Mesenchymal stem cell (in vitro differentiated cells and primary cell): ENCODE data around the gene OR8A1. TPM values are rescaled to one million over a fixed set of nuclear protein-coding genes. Genes with fewer than 3 reads are reported as not detected.

Experiments
- DNase-seq: peaks from one replicate; pipeline ENCODE4 v3.0.0-alpha.2; 2013
- H2AFZ ChIP-seq: one replicate; pipeline ENCODE4 v1.6.1; 2013; ENCODE audit warnings: low read depth, mild to moderate bottlenecking, control low read depth, inconsistent platforms, low read length, moderate library complexity
- H2AK5ac ChIP-seq: 2 replicates; pipeline ENCODE4 v1.6.1; 2013; ENCODE audit warnings: low read length, moderate library complexity, mild to moderate bottlenecking, inconsistent platforms; ENCODE audit not compliant: severe bottlenecking
- H2BK120ac ChIP-seq: one replicate; pipeline ENCODE4 v1.6.1; 2013; ENCODE audit warnings: low read depth, mild to moderate bottlenecking, inconsistent platforms, low read length, moderate library complexity
- H2BK12ac ChIP-seq, 2 experiments: one replicate each; pipeline ENCODE4 v1.6.1; 2013; ENCODE audit warnings: inconsistent platforms in 2 of 2, low read length in 2 of 2, mild to moderate bottlenecking in 2 of 2, moderate library complexity in 2 of 2, control low read depth in 1 of 2
- H2BK15ac ChIP-seq: one replicate; pipeline ENCODE4 v1.6.1; 2013; ENCODE audit warnings: mild to moderate bottlenecking, low read depth, inconsistent platforms; ENCODE audit not compliant: poor library complexity, severe bottlenecking
- H2BK5ac ChIP-seq: 2 replicates; pipeline ENCODE4 v1.6.1; 2013; ENCODE audit warnings: low read depth, mild to moderate bottlenecking, low read length, control low read depth, inconsistent platforms; ENCODE audit not compliant: poor library complexity, severe bottlenecking
- H3K14ac ChIP-seq, 2 experiments: one replicate each; pipeline ENCODE4 v1.6.1; 2013; ENCODE audit warnings: inconsistent platforms in 2 of 2, low read length in 2 of 2, control low read depth in 1 of 2, mild to moderate bottlenecking in 1 of 2, moderate library complexity in 1 of 2
- H3K18ac ChIP-seq, 2 experiments: one replicate each; pipeline ENCODE4 v1.6.1; 2013; ENCODE audit warnings: inconsistent platforms in 2 of 2, low read length in 2 of 2, control low read depth in 1 of 2, low read depth in 1 of 2, mild to moderate bottlenecking in 1 of 2
- H3K23ac ChIP-seq, 2 experiments: one replicate each; pipeline ENCODE4 v1.6.1; 2013; ENCODE audit warnings: inconsistent platforms in 2 of 2, low read length in 2 of 2, mild to moderate bottlenecking in 2 of 2, moderate library complexity in 2 of 2, control low read depth in 1 of 2
- H3K27ac ChIP-seq: 2 replicates; pipeline ENCODE4 v1.5.1; 2013; ENCODE audit warnings: mild to moderate bottlenecking, moderate library complexity, low read length, control low read depth, inconsistent platforms; ENCODE audit not compliant: poor library complexity, severe bottlenecking
- H3K27me3 ChIP-seq, 2 experiments: 2 replicates each; pipeline versions ENCODE4 v1.6.1 to v1.7.0; 2013; ENCODE audit warnings: low read length in 2 of 2, mild to moderate bottlenecking in 2 of 2, moderate library complexity in 2 of 2, control low read depth in 1 of 2, inconsistent platforms in 1 of 2; ENCODE audit not compliant: control insufficient read depth in 1 of 2, insufficient read depth in 1 of 2
- H3K36me3 ChIP-seq, 2 experiments: 2 replicates each; pipeline versions ENCODE4 v1.6.1 to v1.7.0; 2013; ENCODE audit warnings: low read length in 2 of 2, control low read depth in 1 of 2, inconsistent platforms in 1 of 2, low read depth in 1 of 2, mild to moderate bottlenecking in 1 of 2; ENCODE audit not compliant: insufficient read depth in 2 of 2, control insufficient read depth in 1 of 2
- H3K4ac ChIP-seq, 2 experiments: one replicate each; pipeline ENCODE4 v1.6.1; 2013; ENCODE audit warnings: inconsistent platforms in 2 of 2, low read length in 2 of 2, mild to moderate bottlenecking in 2 of 2, moderate library complexity in 2 of 2, control low read depth in 1 of 2, low read depth in 1 of 2
- H3K4me1 ChIP-seq: 2 replicates; pipeline ENCODE4 v1.6.1; 2013; ENCODE audit warnings: low read depth, low read length, control low read depth; ENCODE audit not compliant: control insufficient read depth, insufficient read depth
- H3K4me2 ChIP-seq: 2 replicates; pipeline ENCODE4 v1.6.1; 2013; ENCODE audit warnings: low read length, mild to moderate bottlenecking, inconsistent platforms; ENCODE audit not compliant: poor library complexity, severe bottlenecking
- H3K4me3 ChIP-seq, 2 experiments: 2 replicates each; pipeline versions ENCODE4 v1.5.1 to v1.7.0; 2013; ENCODE audit warnings: low read length in 2 of 2, mild to moderate bottlenecking in 2 of 2, control low read depth in 1 of 2, low read depth in 1 of 2; ENCODE audit not compliant: insufficient read depth in 1 of 2
- H3K79me1 ChIP-seq: replicated peaks from 2 replicates; pipeline ENCODE4 v1.6.1; 2013; ENCODE audit warnings: mild to moderate bottlenecking, control low read depth, low read length, inconsistent platforms; ENCODE audit not compliant: poor library complexity, severe bottlenecking
- H3K9ac ChIP-seq: 2 replicates; pipeline ENCODE4 v1.7.0; 2013; ENCODE audit warnings: mild to moderate bottlenecking, low read length, moderate library complexity
- H3K9me3 ChIP-seq: 2 replicates; pipeline ENCODE4 v1.7.0; 2013; ENCODE audit warnings: mild to moderate bottlenecking, low read length; ENCODE audit not compliant: control insufficient read depth
- H4K8ac ChIP-seq: one replicate; pipeline ENCODE4 v1.6.1; 2013; ENCODE audit warnings: inconsistent platforms, mild to moderate bottlenecking, low read length, moderate library complexity
- H4K91ac ChIP-seq: one replicate; pipeline ENCODE4 v1.6.1; 2013; ENCODE audit warnings: mild to moderate bottlenecking, low read length, inconsistent platforms
- WGBS: methylation state at CpG from one replicate; pipeline ENCODE4 v1.1.7; 2013; ENCODE audit warnings: mixed read lengths; 5-methylcytosine and 5-hydroxymethylcytosine counted together
- polyA plus RNA-seq, 2 experiments: library from polyadenylated mRNA; stranded (reverse); fragments of 200-250 nt; gene quantifications; one replicate each; pipeline ENCODE4 v1.2.3, GENCODE V29; 2013

The OR8A1 gene
- not detected for polyA plus RNA-seq (2013, experiment 1 of 2)
- polyA plus RNA-seq (2013, experiment 2 of 2) = not detected

DNA sequence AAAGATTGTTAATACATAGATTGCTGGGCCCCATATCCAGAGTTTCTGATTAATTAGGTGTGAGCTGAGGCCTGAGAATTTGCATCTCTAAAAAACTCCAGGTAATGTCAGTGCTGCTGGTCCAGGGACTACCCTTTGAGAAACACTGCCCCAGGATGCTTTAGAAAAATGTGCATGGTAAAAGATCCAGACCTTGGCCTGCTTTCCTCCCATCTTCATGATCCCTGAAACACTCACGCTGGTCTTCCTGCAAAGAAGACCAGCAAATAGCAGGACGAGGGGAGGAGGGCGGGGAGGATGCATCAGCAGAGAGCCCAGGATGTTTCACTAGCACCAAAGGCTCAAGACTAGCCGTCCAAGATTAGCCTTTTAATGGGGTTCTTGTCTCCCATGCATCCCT lies at the start of gene OR8A1:
Gene OR8A1, plus strand, starts transcription at position 301 of the 400 bp plus-strand sequence. CDS start 123 bp downstream, outside the sequence.
- Histone ChIP-seq H3K4ac (no peak within 1 kb of the TSS), H3K9ac (no peak within 1 kb of the TSS)
- WGBS = 55% methylated on average over 4 of the region's 4 CpGs

DNA sequence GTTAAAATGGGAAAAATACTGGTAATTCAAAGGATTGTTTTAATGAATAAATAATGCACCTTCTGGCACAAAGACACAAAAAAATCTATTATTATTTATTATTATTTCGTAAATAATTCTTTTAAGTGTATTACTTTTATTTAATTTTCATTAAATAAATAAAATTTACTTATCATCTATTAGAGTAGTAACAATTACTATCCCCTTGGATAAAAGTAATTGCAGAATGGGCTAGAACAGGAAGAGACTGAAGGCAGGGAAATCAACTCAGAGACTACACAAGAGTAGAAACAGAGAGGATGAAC lies 49.3 kb upstream of the OR8A1 start:
- no peak overlapping the region for H2AFZ ChIP-seq
- DNase-seq = no peak
- no peak overlapping the region for H3K14ac ChIP-seq
- no peak overlapping the region for H2BK120ac ChIP-seq
- H3K23ac ChIP-seq = no peak overlapping the region
- no peak overlapping the region for H2BK15ac ChIP-seq
- H3K27ac ChIP-seq = no peak overlapping the region
- H4K8ac ChIP-seq = no peak overlapping the region
- no peaks in the 10 kb centered on the region for H3K36me3 ChIP-seq
- H4K91ac ChIP-seq = no peak overlapping the region
- H3K4me2 ChIP-seq = no peak overlapping the region
- H3K18ac ChIP-seq = no peak overlapping the region
- H2BK5ac ChIP-seq = no peak overlapping the region
- no peaks in the 10 kb centered on the region for H3K9me3 ChIP-seq
- no peaks in the 10 kb centered on the region for H3K27me3 ChIP-seq
- H3K4ac ChIP-seq = no peak overlapping the region
- no peaks in the 10 kb centered on the region for H3K79me1 ChIP-seq
- no peak overlapping the region for H2AK5ac ChIP-seq
- no peak overlapping the region for H3K9ac ChIP-seq
- no peaks in the 10 kb centered on the region for H3K4me1 ChIP-seq
- no peak overlapping the region for H3K4me3 ChIP-seq
- no peak overlapping the region for H2BK12ac ChIP-seq
- WGBS = no CpG with 5 or more reads among the region's 1 CpG

More for the DNA sequence above, at the start of gene OR8A1:
- Histone ChIP-seq H3K4me1 (no peaks in the 10 kb centered on the region), H2AFZ (no peak within 1 kb of the TSS), H3K27me3 (peaks cover 5 to 8% of the 10 kb centered on the region in 2 experiments), H2AK5ac (no peak within 1 kb of the TSS), H3K4me2 (no peak within 1 kb of the TSS), H4K91ac (no peak within 1 kb of the TSS), H3K27ac (no peak within 1 kb of the TSS), H3K36me3 (no peaks in the 10 kb centered on the region), H2BK120ac (no peak within 1 kb of the TSS), H2BK12ac (no peak within 1 kb of the TSS), H2BK5ac (no peak within 1 kb of the TSS), H3K79me1 (no peaks in the 10 kb centered on the region), H4K8ac (no peak within 1 kb of the TSS), H3K14ac (no peak within 1 kb of the TSS), H3K9me3 (no peaks in the 10 kb centered on the region), H2BK15ac (no peak within 1 kb of the TSS), H3K4me3 (no peak within 1 kb of the TSS), H3K18ac (no peak within 1 kb of the TSS), H3K23ac (no peak within 1 kb of the TSS)
- DNase-seq = no peak

DNA sequence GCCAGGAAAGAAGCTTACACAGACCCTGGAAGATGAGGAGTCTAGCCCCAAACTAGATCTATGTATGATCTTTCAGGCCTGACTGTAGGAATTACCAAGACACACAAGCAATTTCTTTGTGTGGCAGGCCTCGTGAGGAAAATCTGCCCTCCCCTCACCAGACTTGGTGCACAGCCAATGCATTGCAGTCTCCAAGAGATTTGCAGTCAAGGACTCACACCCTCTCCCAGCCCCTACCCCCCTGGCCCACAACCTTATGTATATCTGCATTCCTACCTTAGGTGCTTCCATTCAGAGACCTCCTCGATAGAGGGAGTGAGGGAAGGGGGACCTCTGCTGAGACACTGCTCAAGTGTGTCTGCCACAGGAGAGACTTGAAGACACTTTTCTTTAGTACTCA lies 36.2 kb upstream of the OR8A1 start:
- peaks cover 4% of the 10 kb centered on the region for H3K9me3 ChIP-seq
- H2BK5ac ChIP-seq = no peak overlapping the region
- H3K23ac ChIP-seq = no peak overlapping the region
- H3K36me3 ChIP-seq = no peaks in the 10 kb centered on the region
- no peak overlapping the region for H2BK15ac ChIP-seq
- H3K79me1 ChIP-seq = no peaks in the 10 kb centered on the region
- DNase-seq = no peak
- H4K8ac ChIP-seq = no peak overlapping the region
- no peak overlapping the region for H3K4me3 ChIP-seq
- H3K4ac ChIP-seq = no peak overlapping the region
- WGBS = 86% methylated on average over 2 of the region's 2 CpGs
- no peaks in the 10 kb centered on the region for H3K4me1 ChIP-seq
- no peak overlapping the region for H3K18ac ChIP-seq
- H2AFZ ChIP-seq = no peak overlapping the region
- no peak overlapping the region for H3K9ac ChIP-seq
- H2AK5ac ChIP-seq = no peak overlapping the region
- H2BK120ac ChIP-seq = no peak overlapping the region
- no peak overlapping the region for H3K4me2 ChIP-seq
- no peak overlapping the region for H4K91ac ChIP-seq
- H2BK12ac ChIP-seq = no peak overlapping the region
- H3K27me3 ChIP-seq = no peaks in the 10 kb centered on the region
- no peak overlapping the region for H3K14ac ChIP-seq
- H3K27ac ChIP-seq = no peak overlapping the region

DNA sequence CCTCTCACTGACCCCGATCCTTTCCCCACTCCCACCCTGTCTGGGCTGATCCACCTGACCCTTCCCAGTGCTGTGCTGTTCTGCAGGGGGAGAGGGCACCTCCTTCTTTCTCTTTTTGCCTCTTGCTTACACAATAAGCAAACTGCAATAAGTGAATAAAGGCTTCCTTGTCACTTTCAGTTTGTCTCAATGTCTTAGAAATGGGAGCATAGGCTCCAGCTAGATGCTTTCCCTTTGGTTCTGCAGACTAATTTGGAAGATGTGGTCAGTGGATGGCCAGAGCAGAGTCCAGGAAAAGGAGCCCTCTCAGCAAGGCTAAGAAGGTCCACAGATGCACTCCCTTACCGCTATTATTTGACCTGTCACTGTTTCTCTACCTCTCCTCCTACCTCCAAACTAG lies 35.7 kb upstream of the OR8A1 start:
- no peak overlapping the region for H3K4me3 ChIP-seq

More for the DNA sequence above, 35.7 kb upstream of the OR8A1 start:
- no peak overlapping the region for H2AFZ ChIP-seq
- H3K36me3 ChIP-seq = no peaks in the 10 kb centered on the region
- 65% methylated on average over 2 of the region's 2 CpGs for WGBS
- no peaks in the 10 kb centered on the region for H3K27me3 ChIP-seq
- H3K9ac ChIP-seq = no peak overlapping the region
- H2BK120ac ChIP-seq = no peak overlapping the region
- no peaks in the 10 kb centered on the region for H3K4me1 ChIP-seq
- no peak overlapping the region for H3K4me2 ChIP-seq
- no peak overlapping the region for H3K4ac ChIP-seq
- no peak overlapping the region for H4K8ac ChIP-seq
- no peak overlapping the region for H3K18ac ChIP-seq
- H4K91ac ChIP-seq = no peak overlapping the region
- no peak overlapping the region for H3K27ac ChIP-seq
- DNase-seq = no peak
- no peaks in the 10 kb centered on the region for H3K9me3 ChIP-seq
- no peak overlapping the region for H2BK12ac ChIP-seq
- no peak overlapping the region for H2AK5ac ChIP-seq
- H3K79me1 ChIP-seq = no peaks in the 10 kb centered on the region
- H2BK5ac ChIP-seq = no peak overlapping the region
- no peak overlapping the region for H3K23ac ChIP-seq
- H3K14ac ChIP-seq = no peak overlapping the region
- H2BK15ac ChIP-seq = no peak overlapping the region
